ENCODE results near the gene MTREX.

DNA sequence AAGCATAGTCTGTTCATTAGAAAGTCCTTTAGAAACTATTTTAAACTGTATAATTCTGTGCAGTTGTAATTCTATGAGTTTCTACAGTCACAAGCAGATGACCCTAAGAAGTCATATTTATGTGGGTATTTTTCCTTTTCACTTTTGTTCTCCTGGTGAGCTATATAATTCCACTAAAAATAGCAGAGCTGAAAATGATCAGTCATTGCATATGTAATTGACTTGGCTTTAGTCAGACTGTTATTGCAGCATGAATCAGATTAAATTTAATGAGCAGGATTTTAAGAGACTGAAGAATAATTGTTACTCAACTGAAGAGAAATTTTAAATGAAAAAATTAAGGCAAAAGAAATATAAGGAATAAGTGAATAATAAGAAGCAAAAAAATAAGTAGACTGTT, 108.5 kb downstream of the MTREX start:
- TF ChIP-seq, protein P1, sequence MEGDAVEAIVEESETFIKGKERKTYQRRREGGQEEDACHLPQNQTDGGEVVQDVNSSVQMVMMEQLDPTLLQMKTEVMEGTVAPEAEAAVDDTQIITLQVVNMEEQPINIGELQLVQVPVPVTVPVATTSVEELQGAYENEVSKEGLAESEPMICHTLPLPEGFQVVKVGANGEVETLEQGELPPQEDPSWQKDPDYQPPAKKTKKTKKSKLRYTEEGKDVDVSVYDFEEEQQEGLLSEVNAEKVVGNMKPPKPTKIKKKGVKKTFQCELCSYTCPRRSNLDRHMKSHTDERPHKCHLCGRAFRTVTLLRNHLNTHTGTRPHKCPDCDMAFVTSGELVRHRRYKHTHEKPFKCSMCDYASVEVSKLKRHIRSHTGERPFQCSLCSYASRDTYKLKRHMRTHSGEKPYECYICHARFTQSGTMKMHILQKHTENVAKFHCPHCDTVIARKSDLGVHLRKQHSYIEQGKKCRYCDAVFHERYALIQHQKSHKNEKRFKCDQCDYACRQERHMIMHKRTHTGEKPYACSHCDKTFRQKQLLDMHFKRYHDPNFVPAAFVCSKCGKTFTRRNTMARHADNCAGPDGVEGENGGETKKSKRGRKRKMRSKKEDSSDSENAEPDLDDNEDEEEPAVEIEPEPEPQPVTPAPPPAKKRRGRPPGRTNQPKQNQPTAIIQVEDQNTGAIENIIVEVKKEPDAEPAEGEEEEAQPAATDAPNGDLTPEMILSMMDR (IDR thresholded peaks at IDR 0.05): no peak
- TF ChIP-seq POLR2A (IDR thresholded peaks at IDR 0.05): no peak

Measured in adrenal gland (tissue), 5 donors.